Thyroid gland (tissue), 4 donors: ENCODE measurements around the gene ZNF860. TPM values are rescaled to one million over a fixed set of nuclear protein-coding genes. Genes with fewer than 3 reads are reported as not detected.
A peak's percentile ranks its signal among the peaks of the same experiment; 100 is the strongest.

Experiments
- DNase-seq, 2 donors: peaks; one replicate each; pipeline ENCODE4 v3.0.0-alpha.2; 2019
- H3K27ac ChIP-seq, 3 donors: fragments of 200-600 bp; sonication (generic); 1 replicate in 2 of 3; 2 replicates in 1 of 3; pipeline ENCODE4 v1.5.1; 2016 to 2019; ENCODE audit warnings: mild to moderate bottlenecking in 1 of 3, moderate library complexity in 1 of 3
- H3K27me3 ChIP-seq: fragments of 200-600 bp; sonication (generic); one replicate; pipeline ENCODE4 v1.5.1; 2019
- H3K36me3 ChIP-seq, 2 donors: fragments of 200-600 bp; sonication (generic); one replicate each; pipeline ENCODE4 v1.5.1; 2016 to 2019
- H3K4me1 ChIP-seq, 2 donors: fragments of 200-600 bp; sonication (generic); one replicate each; pipeline ENCODE4 v1.5.1; 2017 to 2019
- H3K4me3 ChIP-seq, 3 donors: fragments of 200-600 bp; sonication (generic); replicated peaks in 1 of 3; 1 replicate in 2 of 3; 2 replicates in 1 of 3; pipeline ENCODE4 v1.5.1; 2016; ENCODE audit warnings: mild to moderate bottlenecking in 1 of 3
- H3K9me3 ChIP-seq: fragments of 200-600 bp; sonication (generic); one replicate; pipeline ENCODE4 v1.5.1; 2017
- CTCF ChIP-seq, 6 experiments: fragments of 200-600 bp in 3 of 6; fragments of 450-650 bp in 3 of 6; sonication (generic) in 3 of 6; IDR thresholded peaks; one replicate each; pipeline ENCODE4 v1.5.1; 2016 to 2019; ENCODE audit warnings: antibody characterized with exemption in 6 of 6, mild to moderate bottlenecking in 2 of 6, inconsistent platforms in 1 of 6, moderate library complexity in 1 of 6
- POLR2A ChIP-seq, 2 donors: fragments of 450-650 bp; IDR thresholded peaks; one replicate each; pipeline ENCODE4 v1.6.1; 2017; ENCODE audit warnings: antibody characterized with exemption in 2 of 2, mild to moderate bottlenecking in 2 of 2, moderate library complexity in 1 of 2
- WGBS, 2 donors: methylation state at CpG; one replicate each; pipeline ENCODE4 v1.1.5; 2017; 5-methylcytosine and 5-hydroxymethylcytosine counted together
- intact Hi-C: fragments of 100-400 bp; cut with DNase I; formaldehyde crosslinking; loops from one replicate; pipeline ENCODE4 v1.15.1; 2023
- total RNA-seq, 4 donors: library from RNA; depleted of rRNA; stranded (reverse); fragments of >200 nt; gene quantifications; one replicate each; pipeline ENCODE4 v1.2.3, GENCODE V29; 2016

ZNF860 gene
- total RNA-seq, 4 donors from 2014 or later, result 0.67 to 1.6 (median 1.4) TPM

DNA sequence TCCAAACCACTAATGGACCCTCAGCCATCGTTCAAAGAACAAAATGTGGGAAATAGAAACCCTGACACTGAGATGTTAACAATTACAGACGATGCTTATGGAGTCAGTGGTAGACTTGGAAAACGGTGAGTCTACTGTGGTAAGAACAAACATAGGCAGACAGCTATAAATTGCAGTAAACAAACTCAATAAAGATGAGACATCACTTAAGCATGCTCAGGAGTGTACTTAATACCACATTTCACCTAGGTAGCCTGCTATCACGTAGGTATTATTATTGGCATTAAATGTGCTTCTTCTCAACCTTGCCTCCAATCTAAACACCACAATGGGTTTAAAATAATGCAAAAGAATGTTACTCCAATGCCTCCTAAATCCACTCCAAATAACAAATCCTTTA is 3.0 kb upstream of the ZNF860 start:
- intact Hi-C loops, result no loop called here
- no peak for DNase-seq
- 93 to 94% methylated on average over 4 of the region's 4 CpGs for WGBS, 2 donors

DNA sequence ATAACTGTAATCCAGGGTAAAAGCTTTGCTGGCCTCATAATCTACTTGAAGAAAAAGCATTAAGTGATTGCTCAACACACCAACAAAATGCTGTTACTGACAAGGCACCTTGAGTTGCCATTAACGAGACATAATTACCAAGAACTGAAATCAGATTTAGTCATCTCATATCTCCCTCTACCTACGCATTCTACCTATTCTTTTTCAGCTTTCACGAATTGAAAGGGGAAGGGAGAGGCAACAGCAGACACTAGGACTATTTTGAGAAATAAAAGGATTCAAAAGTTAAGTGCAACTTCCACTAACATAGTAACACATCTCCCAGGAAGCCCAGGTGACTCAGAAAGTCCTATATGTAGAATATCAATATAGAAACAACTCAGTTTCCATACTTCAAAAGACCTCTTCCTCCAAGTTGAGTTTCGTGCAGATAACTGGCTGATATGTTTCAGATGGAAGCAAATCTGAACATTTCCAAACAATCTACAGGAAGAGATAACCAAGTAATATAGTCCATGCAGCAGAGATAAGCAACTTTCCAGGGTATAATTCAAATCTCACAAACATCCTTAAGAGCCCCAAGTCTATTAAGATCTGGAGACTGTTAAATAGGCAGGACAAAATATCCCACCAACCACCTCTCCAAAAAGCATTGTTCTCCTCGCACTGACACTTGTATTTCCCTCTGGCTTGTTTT is 2.4 kb upstream of the ZNF860 start:
- intact Hi-C loops, result no loop called here
- Histone ChIP-seq H3K36me3 (no peaks in the 10 kb centered on the region), H3K4me1 (peaks cover 4 to 6% of the 10 kb centered on the region in 2 donors), H3K4me3 (no peak overlapping the region), H3K27me3 (no peaks in the 10 kb centered on the region), H3K27ac (no peak overlapping the region), H3K9me3 (no peaks in the 10 kb centered on the region)
- DNase-seq, result no peak
- TF ChIP-seq CTCF (IDR thresholded peaks at IDR 0.05) (no peak), POLR2A (IDR thresholded peaks at IDR 0.05) (no peak)
- 81 to 82% methylated on average over 5 of the region's 5 CpGs for WGBS, 2 donors

More for the DNA sequence above, 3.0 kb upstream of the ZNF860 start:
- peaks cover 4 to 6% of the 10 kb centered on the region in 2 donors for H3K4me1 ChIP-seq
- H3K9me3 ChIP-seq, result no peaks in the 10 kb centered on the region
- TF ChIP-seq CTCF (IDR thresholded peaks at IDR 0.05) (no peak), POLR2A (IDR thresholded peaks at IDR 0.05) (no peak)
- no peaks in the 10 kb centered on the region for H3K36me3 ChIP-seq
- H3K4me3 ChIP-seq, result no peak overlapping the region
- no peak overlapping the region for H3K27ac ChIP-seq
- H3K27me3 ChIP-seq, result no peaks in the 10 kb centered on the region

DNA sequence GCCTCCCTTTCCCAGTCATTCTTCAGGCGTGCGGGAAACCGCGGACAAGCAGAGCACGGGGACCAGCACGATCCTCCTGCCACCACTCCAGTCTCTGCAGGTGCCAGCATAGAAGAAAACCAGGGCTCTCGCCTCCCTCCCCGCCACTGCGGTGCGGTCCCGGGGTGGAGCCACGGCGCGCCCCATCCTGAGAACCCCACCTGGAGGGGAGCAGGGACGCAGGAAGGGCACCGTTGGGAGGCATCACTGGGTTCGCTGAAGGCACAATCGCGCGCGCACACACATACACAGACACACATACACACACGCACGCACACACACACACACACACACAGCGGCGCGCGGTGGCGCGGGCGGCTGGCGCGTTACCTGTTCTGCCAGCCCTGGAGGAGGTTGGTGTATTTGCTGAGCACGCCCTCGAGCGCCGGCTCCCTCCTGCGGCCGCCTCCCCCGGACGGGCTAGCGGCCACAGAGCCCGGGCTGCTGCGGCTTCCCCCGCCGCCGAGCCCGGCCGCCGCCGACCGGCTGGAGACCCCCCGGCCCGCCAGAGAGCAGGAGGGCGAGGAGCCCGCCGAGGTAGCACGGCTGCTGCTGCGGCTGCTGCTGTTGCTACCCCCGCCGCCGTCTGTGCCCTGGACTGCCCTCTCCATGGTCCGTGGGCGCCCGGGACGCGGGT is 882 bp upstream of the ZNF860 start:
- no peaks in the 10 kb centered on the region for H3K27me3 ChIP-seq
- no peaks in the 10 kb centered on the region for H3K9me3 ChIP-seq
- 0% methylated on average over 8 to 10 of the region's 66 CpGs for WGBS, 2 donors
- peaks cover 4 to 6% of the 10 kb centered on the region in 2 donors for H3K4me1 ChIP-seq
- DNase-seq, result peak; percentile 82
- peak overlapping the region; percentile 60 to 94 (median 80) for H3K4me3 ChIP-seq
- intact Hi-C loops, result no loop called here
- peak overlapping the region; percentile 62 to 95 (median 78) for H3K27ac ChIP-seq
- no peak for TF ChIP-seq POLR2A (IDR thresholded peaks at IDR 0.05)
- peak in 3 of 6 experiments; percentile 10 to 19 (median 15) for TF ChIP-seq CTCF (IDR thresholded peaks at IDR 0.05)
- H3K36me3 ChIP-seq, result no peaks in the 10 kb centered on the region

DNA sequence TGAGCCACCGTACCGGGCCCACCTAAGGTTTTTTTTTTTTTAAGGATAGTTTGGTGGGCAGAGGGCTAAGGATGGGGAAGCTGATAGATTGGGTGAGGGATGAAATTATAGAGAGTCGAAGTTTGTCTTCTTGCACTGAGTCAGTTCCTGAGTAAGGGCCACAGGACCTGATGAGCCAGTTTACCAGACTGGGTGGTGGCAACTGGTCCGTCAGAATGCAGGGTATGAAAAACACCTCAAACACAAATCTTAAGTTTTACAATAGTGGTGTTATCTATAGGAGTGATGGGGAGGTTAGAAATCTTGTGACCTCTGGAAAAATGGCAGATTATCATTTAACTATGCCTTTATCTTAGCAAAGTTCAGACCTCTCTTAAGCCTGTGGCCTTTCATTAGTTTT is 2.8 kb downstream of the ZNF860 start:
- intact Hi-C loops, result no loop called here
- Histone ChIP-seq H3K4me1 (peaks cover 4 to 6% of the 10 kb centered on the region in 2 donors), H3K9me3 (no peaks in the 10 kb centered on the region), H3K27me3 (no peaks in the 10 kb centered on the region), H3K4me3 (no peak overlapping the region), H3K36me3 (no peaks in the 10 kb centered on the region), H3K27ac (no peak overlapping the region)
- no peak for DNase-seq
- WGBS, 2 donors, result 98 to 99% methylated on average over 4 of the region's 4 CpGs
- TF ChIP-seq CTCF (IDR thresholded peaks at IDR 0.05), result no peak

DNA sequence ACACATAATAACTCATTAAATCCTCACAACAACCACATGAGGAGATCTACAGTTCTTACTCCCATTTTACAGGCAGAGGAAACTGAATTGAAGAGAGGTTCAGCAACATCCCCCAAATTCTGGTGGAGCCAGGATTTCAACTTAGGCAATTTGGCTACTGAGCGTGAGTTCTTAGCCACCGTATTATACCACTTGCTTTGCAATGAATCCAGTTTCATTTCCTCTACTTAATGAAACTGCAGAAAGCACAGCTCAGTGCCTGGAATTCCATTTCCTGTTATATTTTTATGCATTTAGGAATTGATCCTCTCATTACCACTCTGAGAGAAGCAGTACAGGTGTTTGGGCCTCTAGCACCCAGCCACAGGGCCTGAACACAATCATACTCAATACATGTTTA is 4.3 kb downstream of the ZNF860 start:
- TF ChIP-seq POLR2A (IDR thresholded peaks at IDR 0.05), result no peak
- no peak for TF ChIP-seq CTCF (IDR thresholded peaks at IDR 0.05)
- no peak for DNase-seq
- H3K27me3 ChIP-seq, result no peaks in the 10 kb centered on the region
- H3K4me1 ChIP-seq, result peaks cover 0 to 6% of the 10 kb centered on the region in 2 donors
- H3K27ac ChIP-seq, result no peak overlapping the region
- WGBS, 2 donors, result 74 to 81% methylated on average over 2 of the region's 2 CpGs
- no peaks in the 10 kb centered on the region for H3K9me3 ChIP-seq
- H3K4me3 ChIP-seq, result no peak overlapping the region
- H3K36me3 ChIP-seq, result no peaks in the 10 kb centered on the region
- intact Hi-C loops, result no loop called here
